Prostate gland (tissue), 2 donors: Measurements from ENCODE around the gene ADAMTS2. TPM values are rescaled to one million over a fixed set of nuclear protein-coding genes. Genes with fewer than 3 reads are reported as not detected.
A peak's percentile ranks its signal among the peaks of the same experiment; 100 is the strongest.

ENCODE experiments used
- DNase-seq: peaks from one replicate; pipeline ENCODE4 v3.0.0-alpha.2; 2019; ENCODE audit warnings: low spot score
- H3K27ac ChIP-seq, 2 donors: fragments of 200-600 bp; sonication (generic); 2 replicates each; pipeline ENCODE4 v1.5.1; 2017 to 2019
- H3K27me3 ChIP-seq: fragments of 200-600 bp; sonication (generic); replicated peaks from 2 replicates; pipeline ENCODE4 v1.5.1; 2019; ENCODE audit not compliant: insufficient read depth
- H3K36me3 ChIP-seq, 2 donors: fragments of 200-600 bp; sonication (generic); 1 replicate in 1 of 2; 2 replicates in 1 of 2; pipeline versions ENCODE4 v1.5.1 to v1.8.1; 2017 to 2019
- H3K4me1 ChIP-seq: fragments of 200-600 bp; sonication (generic); replicated peaks from 2 replicates; pipeline ENCODE4 v1.5.1; 2019
- H3K4me3 ChIP-seq, 2 donors: fragments of 200-600 bp; sonication (generic); 2 replicates each; pipeline ENCODE4 v1.5.1; 2017 to 2019
- H3K9me3 ChIP-seq: fragments of 200-600 bp; sonication (generic); 2 replicates; pipeline ENCODE4 v1.5.1; 2017
- POLR2A ChIP-seq: fragments of 450-650 bp; IDR thresholded peaks from one replicate; pipeline ENCODE4 v1.6.1; 2016; ENCODE audit warnings: antibody characterized with exemption, mild to moderate bottlenecking
- POLR2AphosphoS5 ChIP-seq: sonication (generic); formaldehyde crosslinking; IDR thresholded peaks from one replicate; pipeline ENCODE4 v1.6.1; 2017; ENCODE audit warnings: antibody characterized with exemption
- WGBS: methylation state at CpG from one replicate; pipeline ENCODE4 v1.1.5; 2018; 5-methylcytosine and 5-hydroxymethylcytosine counted together
- intact Hi-C: fragments of 100-400 bp; cut with DNase I; formaldehyde crosslinking; loops from one replicate; pipeline ENCODE4 v1.14.2; 2022
- small RNA-seq, 2 donors: library from RNA; depleted of rRNA; stranded (forward); fragments of <200 nt; gene quantifications; one replicate each; pipeline ENCODE3, GENCODE V24; 2016
- total RNA-seq, 2 donors: library from RNA; depleted of rRNA; stranded (reverse); fragments of >200 nt; gene quantifications; one replicate each; pipeline ENCODE4 v1.1.0, GENCODE V29; 2016
- TF ChIP-seq, protein P1 (sequence below), 4 experiments: fragments of 200-600 bp in 2 of 4; fragments of 450-650 bp in 2 of 4; sonication (generic) in 2 of 4; IDR thresholded peaks; 1 replicate in 3 of 4; 2 replicates in 1 of 4; pipeline ENCODE4 v1.5.1; 2016 to 2019; ENCODE audit warnings: antibody characterized with exemption in 4 of 4, mild to moderate bottlenecking in 2 of 4, moderate library complexity in 2 of 4

Gene ADAMTS2
- total RNA-seq, 2 donors from 2014 or later = 2.0 to 20.3 TPM

DNA sequence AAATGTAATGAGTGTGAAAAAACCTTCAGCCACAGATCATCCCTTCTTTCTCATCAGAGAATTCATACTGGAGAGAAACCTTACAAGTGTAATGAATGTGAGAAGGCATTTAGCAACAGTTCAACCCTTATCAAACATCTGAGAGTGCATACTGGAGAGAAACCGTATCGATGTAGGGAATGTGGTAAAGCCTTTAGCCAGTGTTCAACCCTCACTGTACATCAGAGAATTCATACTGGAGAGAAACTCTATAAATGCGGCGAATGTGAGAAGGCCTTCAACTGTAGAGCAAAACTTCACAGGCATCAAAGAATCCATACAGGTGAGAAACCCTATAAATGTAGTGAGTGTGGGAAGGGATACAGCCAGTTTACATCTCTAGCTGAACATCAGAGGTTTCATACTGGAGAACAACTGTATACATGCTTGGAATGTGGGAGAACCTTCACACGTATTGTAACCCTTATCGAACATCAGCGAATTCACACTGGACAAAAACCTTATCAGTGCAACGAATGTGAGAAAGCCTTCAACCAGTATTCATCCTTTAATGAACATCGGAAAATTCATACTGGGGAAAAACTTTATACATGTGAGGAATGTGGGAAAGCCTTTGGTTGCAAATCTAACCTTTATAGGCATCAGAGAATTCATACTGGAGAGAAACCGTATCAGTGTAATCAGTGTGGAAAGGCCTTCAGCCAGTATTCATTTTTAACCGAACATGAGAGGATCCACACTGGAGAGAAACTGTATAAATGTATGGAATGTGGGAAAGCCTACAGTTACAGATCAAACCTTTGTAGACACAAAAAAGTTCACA lies 265.9 kb downstream of the ADAMTS2 start:
- no peak overlapping the region for H3K4me3 ChIP-seq
- TF ChIP-seq, protein P1, sequence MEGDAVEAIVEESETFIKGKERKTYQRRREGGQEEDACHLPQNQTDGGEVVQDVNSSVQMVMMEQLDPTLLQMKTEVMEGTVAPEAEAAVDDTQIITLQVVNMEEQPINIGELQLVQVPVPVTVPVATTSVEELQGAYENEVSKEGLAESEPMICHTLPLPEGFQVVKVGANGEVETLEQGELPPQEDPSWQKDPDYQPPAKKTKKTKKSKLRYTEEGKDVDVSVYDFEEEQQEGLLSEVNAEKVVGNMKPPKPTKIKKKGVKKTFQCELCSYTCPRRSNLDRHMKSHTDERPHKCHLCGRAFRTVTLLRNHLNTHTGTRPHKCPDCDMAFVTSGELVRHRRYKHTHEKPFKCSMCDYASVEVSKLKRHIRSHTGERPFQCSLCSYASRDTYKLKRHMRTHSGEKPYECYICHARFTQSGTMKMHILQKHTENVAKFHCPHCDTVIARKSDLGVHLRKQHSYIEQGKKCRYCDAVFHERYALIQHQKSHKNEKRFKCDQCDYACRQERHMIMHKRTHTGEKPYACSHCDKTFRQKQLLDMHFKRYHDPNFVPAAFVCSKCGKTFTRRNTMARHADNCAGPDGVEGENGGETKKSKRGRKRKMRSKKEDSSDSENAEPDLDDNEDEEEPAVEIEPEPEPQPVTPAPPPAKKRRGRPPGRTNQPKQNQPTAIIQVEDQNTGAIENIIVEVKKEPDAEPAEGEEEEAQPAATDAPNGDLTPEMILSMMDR (IDR thresholded peaks at IDR 0.05) = no peak
- TF ChIP-seq POLR2AphosphoS5 = no peak
- TF ChIP-seq POLR2A = no peak
- intact Hi-C loops = no loop called here
- DNase-seq = no peak
- H3K4me1 ChIP-seq = no peaks in the 10 kb centered on the region
- no peak overlapping the region for H3K27ac ChIP-seq
- H3K27me3 ChIP-seq = no peaks in the 10 kb centered on the region
- peaks cover 19% of the 10 kb centered on the region for H3K9me3 ChIP-seq
- H3K36me3 ChIP-seq = peaks cover 6 to 36% of the 10 kb centered on the region in 2 donors
- WGBS = 98% methylated on average over 11 of the region's 11 CpGs

DNA sequence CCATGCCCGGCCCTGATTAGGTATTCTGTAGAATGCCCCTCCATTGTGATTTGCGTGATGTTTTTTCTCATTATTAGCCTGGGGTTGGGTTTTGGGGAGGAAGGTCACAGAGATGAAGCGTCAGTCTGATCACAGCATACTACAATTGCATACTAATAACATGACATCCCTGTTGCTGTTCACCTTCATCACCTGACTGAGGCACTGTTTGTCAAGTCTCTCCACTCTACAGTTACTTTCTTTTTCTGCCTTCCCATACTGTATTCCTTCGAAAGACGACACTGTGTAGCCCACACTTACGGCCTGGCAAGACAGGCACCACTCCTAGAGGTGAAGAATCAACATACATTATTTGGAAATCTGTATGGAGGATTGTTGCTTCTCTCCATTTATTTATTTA lies 279.6 kb downstream of the ADAMTS2 start:
- over 99% methylated on average over 6 of the region's 6 CpGs for WGBS
- no peaks in the 10 kb centered on the region for H3K9me3 ChIP-seq
- no peak overlapping the region for H3K4me3 ChIP-seq
- H3K27me3 ChIP-seq = no peaks in the 10 kb centered on the region
- no peaks in the 10 kb centered on the region for H3K4me1 ChIP-seq
- H3K36me3 ChIP-seq = peaks cover 0 to 5% of the 10 kb centered on the region in 2 donors
- DNase-seq = no peak
- intact Hi-C loops = no loop called here
- no peak overlapping the region for H3K27ac ChIP-seq
- TF ChIP-seq POLR2AphosphoS5 (no peak), POLR2A (no peak)
- TF ChIP-seq, protein P1 (IDR thresholded peaks at IDR 0.05) = no peak

DNA sequence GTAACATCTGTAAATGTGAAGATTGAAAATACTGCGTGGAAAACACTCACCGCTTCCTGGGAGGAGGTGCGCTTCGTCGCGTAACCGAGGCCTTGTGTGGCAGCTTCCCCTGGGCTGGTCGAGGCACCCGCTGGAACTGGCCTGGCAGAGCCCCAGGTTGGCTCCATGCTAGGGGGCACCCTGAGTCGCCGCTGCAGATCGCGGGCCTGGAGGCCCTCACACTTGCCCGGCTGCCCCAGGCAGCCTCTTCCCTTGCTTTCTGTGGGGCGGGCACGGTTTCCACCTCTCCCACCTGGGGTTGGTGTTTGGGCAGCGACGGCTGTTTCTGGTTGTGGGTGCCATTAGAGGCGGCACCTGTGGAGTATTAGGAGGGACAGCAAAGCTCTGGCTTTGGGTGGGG lies 284.2 kb downstream of the ADAMTS2 start:
- intact Hi-C loops = loop anchor here (5.0 kb wide), 1 partner anchor 39 kb away; the partner anchor contains the start of gene ZNF879

More for the DNA sequence above, 284.2 kb downstream of the ADAMTS2 start:
- 69% methylated on average over 19 of the region's 19 CpGs for WGBS
- peak overlapping the region; percentile 83 to 89 for H3K4me3 ChIP-seq
- H3K27me3 ChIP-seq = no peaks in the 10 kb centered on the region
- TF ChIP-seq, protein P1 (IDR thresholded peaks at IDR 0.05) = no peak
- no peak for TF ChIP-seq POLR2AphosphoS5
- TF ChIP-seq POLR2A = no peak
- H3K36me3 ChIP-seq = no peaks in the 10 kb centered on the region
- H3K4me1 ChIP-seq = no peaks in the 10 kb centered on the region
- H3K9me3 ChIP-seq = no peaks in the 10 kb centered on the region
- no peak for DNase-seq
- H3K27ac ChIP-seq = no peak overlapping the region

Small RNAs within 50 kb of the gene (small RNA-seq; reads per million reads assigned to genes)
- gene AC109479.2 = 0 reads per million in 2 donors

Other genes starting within 250 kb of the ADAMTS2 start
- 10 to 100 TPM; 48.7 to 55.6 TPM for gene RUFY1, start 205.1 kb upstream of the ADAMTS2 start, total RNA-seq